HG03175 (cell line): ENCODE data around the gene NAA25.
"Not testable (repeated sequence)": the region's sequence is repeated elsewhere in the genome, so short reads cannot be mapped to it uniquely, and the experiment has no call there.

Experiments used
- ATAC-seq: cut with Tn5 transposase; IDR thresholded peaks from one replicate; pipeline ENCODE4 v1.9.1; 2021; ENCODE audit warnings: mild to moderate bottlenecking, moderate library complexity; ENCODE audit not compliant: unreplicated experiment

The NAA25 gene

DNA sequence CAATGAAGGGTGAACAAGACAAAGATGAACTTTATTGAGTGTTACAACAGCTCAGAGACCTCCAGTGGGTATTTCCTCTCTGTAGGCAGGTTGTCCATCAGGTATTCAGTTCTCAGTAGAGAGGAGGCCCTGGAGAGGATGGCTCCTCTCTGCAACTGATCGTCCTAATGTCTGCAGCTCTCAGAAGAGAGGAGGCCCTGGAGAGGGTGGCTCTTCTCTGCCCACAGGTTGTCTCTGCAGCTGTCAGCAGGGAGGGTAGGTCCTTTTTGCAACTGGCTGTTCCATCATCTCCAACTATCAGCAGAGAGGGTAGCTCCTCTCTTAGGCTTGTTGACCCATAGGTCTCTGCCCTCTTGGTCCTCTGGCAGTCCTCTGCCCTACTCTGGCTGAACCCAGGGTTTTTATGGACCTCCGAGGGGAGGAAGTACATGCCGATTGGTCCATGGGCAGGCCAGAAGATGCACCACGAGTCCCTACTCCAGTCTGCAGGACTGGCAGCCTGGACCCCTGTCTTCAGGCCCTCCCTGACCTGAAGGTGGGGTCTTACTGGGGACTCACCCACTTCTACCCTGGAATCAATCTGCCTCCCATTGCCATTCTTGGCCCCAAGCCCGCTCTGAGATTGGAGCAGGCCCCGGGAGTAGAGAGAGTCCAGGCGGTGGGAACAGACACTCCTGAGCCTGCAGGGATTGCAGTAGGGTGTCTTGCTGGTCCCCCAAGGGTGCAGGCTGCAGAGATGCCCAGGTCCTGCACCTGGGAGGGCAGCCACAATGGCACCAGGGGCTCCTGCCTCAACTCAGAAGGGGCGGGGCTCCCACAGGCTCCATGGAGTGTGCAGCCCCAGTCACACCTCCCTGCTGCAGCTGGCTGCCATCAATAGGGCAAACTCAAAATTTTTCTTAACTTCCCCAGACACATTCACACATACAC is 97.9 kb downstream of the NAA25 start:
- ATAC-seq: no peak

DNA sequence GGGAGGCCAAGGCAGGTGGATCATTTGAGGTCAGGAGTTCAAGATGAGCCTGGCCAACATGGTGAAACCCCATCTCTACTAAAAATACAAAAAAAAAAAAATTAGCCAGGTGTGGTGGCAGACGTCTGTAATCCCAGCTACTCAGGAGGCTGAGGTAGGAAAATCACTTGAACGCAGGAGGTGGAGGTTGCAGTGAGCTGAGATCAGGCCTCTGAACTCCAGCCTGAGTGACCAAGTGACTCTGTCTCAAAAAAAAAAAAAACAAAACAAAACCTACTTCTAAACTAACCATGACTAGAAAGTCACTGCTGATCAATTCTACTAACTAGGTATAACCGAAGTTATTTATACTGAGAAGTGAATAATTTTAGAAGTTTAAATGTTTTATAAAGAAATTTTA is 99.0 kb downstream of the NAA25 start:
- not testable (repeated sequence) for ATAC-seq

DNA sequence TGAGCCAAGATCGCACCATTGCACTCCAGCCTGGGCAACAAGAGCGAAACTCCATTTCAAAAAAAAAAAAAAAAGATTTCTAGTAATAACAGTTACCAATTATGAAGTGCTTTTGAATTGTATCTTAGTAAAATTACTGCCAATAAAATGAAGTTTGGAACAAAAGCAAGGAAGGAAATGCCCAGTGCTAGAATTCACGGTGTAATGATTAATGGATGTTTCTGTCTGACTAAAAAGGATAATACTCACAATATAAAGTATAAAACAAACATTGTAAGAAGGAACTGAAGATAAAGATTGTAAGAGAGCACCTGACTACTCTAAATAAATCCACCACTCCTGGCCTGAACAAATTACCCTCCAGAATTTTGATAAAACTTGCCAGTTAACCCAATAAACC is 99.7 kb downstream of the NAA25 start:
- ATAC-seq: no peak

DNA sequence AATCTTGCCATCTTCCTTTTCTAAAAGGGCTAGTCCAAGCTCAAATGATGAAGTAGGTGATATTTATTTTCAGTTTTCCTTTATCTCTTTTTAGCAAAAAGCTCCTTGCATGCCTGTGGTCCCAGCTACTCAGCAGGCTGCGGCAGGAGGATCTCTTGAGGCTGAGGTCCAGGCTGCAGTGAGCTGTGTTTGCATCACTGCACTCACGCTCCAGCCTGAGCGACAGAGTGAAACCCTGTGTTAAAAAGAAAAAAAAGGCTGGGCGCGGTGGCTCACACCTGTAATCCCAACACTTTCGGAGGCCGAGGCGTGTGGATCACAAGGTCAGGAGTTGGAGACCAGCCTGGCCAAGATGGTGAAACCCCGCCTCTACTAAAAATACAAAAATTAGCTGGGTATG is 100.6 kb downstream of the NAA25 start:
- no peak for ATAC-seq

DNA sequence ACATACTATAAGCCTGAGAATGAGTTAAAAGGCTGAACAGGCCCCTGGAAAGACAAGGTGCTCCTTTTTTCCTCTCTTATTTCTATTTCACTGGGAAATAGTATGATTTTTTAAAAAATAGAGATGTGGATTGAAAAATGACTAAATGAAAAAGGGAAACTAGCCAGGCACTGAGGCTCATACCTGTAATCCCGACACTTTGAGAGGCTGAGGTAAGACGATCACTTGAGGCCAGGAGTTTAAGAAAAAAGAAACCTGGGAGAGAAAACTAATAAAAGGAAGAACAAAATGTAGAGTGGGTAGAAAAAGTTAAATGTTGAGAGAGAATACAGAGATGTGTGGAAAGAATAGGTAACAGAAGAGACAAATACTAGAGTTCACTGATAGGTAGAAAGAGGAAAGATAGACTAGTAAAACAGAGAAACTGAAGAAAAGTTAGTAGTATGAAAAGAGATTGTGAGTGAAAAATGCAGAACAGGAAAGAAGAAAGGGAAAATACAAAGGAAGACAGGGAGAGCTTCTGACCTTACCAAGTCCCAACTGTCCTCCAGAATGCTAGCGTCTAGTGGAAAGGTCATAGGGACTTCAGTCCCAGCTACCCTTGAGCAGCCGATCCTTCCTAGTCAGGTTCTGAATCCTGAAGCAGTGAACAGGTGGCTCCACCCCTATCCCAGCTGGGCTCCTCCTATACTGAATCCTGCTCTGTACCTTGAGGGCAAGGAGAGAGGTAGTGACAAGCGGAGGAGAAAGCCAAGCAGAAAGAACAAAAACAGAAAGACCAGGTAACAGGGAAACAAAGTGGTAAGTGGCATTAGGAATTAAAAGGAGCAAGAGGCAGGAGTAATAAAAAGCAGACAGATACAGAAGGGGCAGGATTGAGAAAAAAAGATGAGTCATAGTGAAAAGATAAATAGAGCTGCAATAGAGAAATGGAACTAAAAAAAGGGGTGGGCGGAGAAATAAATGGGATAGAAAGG is 102.9 kb downstream of the NAA25 start:
- ATAC-seq: no peak

DNA sequence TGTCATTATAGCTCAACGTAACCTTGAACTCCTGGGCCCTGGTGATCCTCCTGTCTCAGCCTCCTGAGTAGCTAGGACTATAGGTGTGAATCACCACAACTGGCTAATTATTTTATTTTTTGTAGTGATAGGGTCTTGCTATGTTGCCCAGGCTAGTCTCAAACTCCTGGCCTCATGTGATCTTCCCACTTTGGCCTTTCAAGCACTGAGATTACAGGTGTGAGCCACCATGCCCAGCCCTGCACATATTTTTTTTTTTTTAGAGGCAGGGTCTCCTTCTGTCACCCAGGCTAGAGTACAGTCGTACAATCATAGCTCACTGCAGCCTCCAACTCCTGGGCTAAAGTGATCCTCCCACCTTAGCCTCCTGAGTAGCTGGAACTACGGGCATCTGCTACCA is 104.5 kb downstream of the NAA25 start:
- no peak for ATAC-seq

DNA sequence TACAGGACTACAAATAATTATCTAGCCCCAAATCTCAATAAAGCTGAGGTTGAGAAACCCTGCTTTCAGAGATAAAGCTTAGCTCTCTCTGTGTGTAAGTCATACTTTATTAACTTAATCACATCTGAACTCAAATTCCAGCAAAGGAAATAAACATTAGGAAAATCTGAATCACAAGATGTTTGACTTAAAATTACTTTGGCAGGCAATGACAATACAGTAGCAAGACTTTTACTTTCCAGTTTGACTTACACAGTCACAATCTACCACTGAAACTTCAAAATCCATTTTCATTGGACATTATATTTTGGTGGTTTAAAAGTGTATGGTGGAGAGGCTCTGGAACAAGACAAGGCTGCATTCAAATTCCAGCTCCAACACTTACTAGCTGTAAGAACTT is 107.0 kb downstream of the NAA25 start:
- no peak for ATAC-seq

DNA sequence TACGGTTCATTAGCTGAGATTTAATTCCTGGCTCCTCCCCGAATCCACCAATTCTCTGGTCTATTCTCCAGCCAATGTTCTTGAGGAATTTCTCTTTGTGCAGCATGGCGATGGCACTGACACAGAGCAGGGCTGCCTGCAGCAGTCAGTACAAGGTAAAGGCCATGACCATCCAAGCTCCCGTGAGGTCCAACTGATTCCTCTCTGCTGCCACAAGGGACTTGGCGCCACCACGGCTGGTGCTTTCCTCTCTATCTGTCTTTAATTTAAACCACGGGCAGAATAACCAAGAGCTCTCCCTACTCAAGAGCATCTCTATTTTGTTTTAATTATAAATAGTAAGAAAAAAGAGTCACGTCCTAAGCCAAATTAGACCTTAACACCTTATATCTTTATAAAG is 107.8 kb downstream of the NAA25 start:
- no peak for ATAC-seq

DNA sequence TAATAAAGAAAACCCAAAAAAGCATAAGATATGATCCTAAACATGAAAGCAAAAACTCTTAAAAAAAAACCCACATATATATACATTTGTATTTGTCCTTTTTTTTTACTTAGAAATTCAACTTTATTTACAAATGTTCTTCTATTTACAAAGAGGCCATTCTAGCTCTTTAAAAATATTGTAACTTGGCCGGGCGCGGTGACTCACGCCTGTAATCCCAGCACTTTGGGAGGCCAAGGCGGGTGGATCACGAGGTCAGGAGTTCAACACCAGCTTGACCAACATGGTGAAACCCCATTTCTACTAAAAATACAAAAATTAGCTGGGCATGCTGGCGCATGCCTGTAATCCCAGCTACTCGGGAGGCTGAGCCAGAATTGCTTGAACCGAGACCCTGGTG is 109.5 kb downstream of the NAA25 start:
- not testable (repeated sequence) for ATAC-seq

DNA sequence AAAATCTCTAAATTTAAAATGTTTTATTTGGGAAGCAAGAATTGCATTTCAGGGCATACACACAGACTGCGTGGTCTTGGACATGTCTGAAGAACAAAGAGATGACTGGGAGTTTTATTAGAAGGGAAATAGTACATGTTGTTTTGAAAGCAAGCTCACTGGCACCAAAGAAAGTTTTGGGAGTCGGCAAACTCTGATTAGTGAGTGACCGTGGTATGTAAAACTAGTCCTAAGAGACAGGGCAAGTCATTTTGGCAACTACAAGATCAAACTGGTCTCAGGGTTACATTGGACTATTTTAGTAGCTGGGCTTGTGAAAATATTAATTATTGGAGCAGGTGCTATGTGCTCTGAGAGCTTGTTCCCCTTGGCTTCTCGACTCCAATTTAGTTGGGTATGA is 110.6 kb downstream of the NAA25 start:
- no peak for ATAC-seq

DNA sequence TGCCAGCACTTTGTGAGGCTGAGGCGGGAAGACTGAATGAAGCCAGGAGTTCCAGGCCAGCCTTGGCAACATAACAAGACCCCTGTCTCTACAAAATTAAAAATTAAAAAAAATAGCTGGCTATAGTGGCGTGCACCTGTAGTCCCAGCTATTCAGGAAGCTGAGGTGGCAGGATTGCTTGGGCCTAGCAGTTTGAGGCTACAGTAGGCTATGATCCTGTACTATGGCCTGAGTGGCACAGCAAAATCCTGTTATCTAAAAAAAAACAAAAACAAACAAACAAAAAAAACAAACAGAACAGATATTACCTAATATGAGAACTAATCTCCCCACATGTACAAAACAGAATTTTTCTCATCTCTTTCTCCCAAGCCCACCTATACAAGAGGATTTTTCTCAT is 111.3 kb downstream of the NAA25 start:
- no peak for ATAC-seq

DNA sequence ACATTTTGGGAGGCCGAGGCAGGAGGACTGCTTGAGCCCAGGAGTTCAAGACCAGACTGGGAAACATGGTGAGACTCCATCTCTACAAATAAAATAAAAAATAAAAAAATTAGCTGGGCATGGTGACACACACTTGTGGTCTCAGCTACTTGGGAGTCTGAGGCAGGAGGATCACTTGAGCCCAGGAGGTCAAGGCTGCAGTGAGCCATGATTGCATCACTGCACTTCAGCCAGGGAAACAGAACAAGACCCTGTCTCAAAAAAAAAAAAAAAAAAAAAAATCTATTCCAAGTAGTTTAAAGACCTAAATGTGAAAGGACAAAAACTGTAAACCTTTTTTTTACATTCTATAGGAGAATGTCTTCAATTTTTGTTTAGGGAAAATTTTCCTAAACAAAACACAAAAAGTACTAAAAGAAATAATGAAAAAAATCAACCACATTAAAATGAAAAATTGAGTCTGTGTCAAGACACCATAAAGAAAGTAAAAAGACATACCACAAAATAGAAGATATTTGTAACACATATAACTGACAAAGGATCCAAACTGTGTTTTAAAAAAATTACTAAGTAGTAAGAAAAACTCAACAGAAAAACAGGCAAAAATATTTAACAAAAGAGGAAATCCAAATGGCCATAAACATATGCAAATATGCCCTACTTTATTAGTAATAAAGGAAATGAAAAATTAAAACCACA is 112.7 kb downstream of the NAA25 start:
- no peak for ATAC-seq

DNA sequence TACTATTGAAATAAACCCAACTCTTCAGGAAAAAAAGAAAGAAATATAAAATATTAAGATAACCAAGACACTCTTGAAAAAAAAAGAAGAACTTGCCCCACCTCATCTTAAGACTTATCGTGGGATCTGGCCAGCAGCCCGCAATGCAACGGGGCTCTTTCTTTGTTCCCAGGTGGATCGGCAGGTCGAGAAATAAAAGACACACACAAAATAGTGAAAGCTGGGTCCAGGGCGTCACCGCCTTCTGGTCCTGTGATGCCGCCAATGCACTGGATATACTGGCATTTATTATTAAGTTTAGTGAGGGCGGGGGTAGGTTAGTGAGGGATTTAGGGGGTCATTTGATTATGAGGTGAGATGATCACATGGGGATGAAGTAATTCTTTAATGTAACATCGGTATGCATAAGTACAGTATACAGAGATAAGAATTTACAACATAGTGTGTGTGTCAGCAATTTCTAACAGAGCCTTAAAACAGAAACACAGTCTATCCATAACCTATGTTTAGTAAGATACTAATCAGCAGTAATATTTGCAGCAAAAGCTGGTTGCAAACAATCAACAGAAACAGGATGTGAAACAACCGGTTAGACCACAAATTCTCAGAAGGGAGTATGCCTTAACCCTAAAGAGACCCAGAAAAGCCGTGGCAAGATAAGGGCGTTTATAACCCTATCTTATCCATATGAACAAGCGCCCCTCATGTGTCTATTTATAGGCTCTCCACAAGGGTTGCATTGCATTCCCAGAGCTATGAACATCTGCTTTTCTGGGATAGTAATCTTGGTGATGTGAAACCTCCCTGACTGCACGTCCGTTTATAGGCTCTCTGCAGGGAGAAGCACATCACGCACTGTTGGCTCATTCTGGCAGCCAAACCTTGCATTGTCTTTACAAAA is 114.1 kb downstream of the NAA25 start:
- peak; percentile 51 for ATAC-seq

DNA sequence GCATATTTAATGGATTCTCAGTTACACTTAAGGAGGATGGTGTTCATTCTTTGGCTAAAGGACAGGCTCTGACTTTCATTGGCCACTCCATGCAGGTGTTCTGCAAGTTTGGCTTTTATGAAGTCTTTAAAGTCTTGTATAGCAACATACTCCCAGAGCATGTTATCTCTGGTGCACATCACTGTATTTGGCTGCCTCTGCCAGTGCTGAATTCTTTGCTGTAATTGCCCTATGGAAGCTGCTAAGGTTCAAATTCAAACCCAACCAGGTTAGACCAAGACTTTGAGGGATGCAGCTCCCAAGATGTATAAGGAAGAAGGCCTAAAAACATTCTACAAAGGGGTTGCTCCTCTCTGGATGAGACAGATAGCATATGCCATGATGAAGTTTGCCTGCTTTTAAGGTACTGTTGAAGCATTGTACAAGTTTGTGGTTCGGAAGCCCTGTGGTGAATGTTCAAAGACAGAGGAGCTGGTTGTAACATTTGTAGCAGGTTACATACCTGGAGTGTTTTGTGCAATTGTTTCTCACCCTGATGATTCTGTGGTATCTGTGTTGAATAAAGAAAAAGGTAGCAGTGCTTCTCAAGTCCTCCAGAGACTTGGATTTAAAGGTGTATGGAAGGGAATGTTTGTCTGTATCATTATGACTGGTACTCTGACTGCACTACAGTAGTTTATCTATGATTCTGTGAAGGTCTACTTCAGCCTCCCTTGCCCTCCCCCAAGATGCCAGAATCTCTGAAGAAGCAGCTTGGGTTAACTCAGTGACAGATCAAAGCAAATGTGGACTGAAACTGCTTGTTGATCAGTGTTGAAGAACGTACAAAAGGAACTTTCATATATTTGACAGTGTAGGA is 115.1 kb downstream of the NAA25 start:
- ATAC-seq: peak; percentile 53

DNA sequence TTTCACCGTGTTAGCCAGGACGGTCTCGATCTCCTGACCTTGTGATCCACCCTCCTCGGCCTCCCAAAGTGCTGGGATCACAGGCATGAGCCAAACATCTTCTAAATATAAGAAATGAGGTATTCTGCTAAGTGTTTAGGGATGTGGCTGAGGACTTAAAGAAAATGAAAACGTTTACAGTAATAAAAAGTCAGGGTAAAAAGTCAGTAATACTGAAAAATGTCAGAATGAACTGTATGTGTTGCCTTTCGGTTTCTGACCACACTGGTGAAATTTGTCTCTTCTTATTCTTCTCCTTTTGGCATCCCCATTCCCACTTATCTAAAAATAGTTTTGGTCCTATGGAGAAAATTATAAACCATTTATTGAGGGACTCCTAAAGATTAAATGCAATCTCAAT is 116.1 kb downstream of the NAA25 start:
- no peak for ATAC-seq

DNA sequence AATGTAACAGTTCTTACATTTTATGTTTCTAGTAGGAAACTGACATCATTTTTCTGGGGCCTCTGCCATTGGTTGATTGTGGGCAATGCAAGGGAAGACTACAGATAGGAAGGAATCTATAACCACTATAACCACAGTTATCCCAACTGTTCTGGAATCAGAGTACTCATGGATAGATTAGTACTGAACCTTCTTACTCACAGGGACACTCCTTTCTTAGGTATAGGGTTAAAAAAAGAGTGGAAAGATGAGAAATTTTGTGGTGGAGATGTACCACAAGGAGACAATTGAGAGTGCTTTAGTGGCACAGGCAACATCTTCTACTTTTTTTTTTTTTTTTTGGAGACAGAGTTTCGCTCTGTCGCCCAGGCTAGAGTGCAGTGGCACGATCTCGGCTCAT is 116.6 kb downstream of the NAA25 start:
- no peak for ATAC-seq

DNA sequence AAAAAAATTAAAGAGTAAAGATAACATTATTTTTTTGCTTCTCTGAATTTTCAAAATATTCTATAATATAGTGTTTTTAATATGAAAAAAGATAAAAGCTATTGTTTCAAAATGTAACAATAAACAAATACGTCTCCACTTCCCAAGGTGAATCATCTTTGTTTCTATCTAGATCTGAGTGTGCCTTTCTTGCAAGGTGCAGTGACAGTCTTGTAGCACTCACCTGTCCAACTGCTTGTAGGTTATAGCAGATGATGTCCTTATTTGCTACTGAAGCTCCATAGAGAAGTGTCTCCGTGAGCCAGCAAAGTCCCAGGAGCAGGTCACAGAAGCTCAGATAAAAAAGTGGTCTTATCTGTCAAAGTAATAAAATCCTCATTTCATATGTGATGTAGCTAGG is 117.0 kb downstream of the NAA25 start:
- no peak for ATAC-seq

DNA sequence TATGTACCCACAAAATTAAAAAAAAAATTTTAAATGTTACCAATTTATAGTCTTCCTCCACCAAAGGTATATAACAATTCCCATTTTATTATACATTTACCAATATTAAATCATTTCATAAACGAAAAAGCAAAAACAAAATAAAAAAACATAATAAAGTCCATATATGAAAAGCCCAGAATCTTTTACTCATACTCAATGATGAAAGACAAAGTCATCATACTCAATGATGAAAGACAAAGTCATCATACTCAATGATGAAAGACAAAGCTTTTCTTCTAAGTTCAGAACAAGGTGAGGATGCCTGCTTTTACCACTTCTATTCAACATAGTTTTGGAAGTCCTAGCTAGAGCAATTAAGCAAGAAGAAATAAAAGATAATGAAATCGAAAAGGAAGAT is 123.8 kb downstream of the NAA25 start:
- no peak for ATAC-seq

DNA sequence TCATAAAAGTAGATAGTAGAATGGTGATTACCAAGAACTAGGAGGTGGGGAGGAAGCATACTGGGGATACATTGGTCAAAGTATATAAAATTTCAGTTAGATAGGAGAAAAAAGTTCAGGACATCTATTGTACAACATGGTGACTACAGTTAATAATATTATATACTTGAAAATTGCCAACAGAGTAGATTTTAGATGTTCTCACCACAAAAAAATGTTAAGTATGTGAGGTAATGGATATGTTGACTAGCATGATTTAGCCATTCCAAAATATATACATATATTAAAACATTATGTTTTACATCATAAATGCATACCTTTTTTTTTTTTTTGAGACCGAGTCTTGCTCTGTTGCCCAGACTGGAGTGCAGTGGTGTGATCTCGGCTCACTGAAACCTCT is 126.6 kb downstream of the NAA25 start:
- no peak for ATAC-seq
